ENCODE results near the gene SYT3.

- TF ChIP-seq SP1 (IDR thresholded peaks at IDR 0.05) = no peak
- no peak for TF ChIP-seq BHLHE40 (IDR thresholded peaks at IDR 0.05; ENCODE audit: borderline replicate concordance)
- no peak for TF ChIP-seq SUZ12 (IDR thresholded peaks at IDR 0.05)
- TF ChIP-seq PKNOX1 (IDR thresholded peaks at IDR 0.05) = no peak
- no peak for TF ChIP-seq FOXK2 (IDR thresholded peaks at IDR 0.05)
- no peak for TF ChIP-seq L3MBTL2 (conservative IDR thresholded peaks at IDR 0.05)
- no peak for TF ChIP-seq ZNF384 (IDR thresholded peaks at IDR 0.05)
- no peak for TF ChIP-seq TARDBP (IDR thresholded peaks at IDR 0.05)
- TF ChIP-seq FOXM1 (IDR thresholded peaks at IDR 0.05; ENCODE audit: borderline replicate concordance) = no peak
- TF ChIP-seq FOXA1 (IDR thresholded peaks at IDR 0.05) = no peak
Measured at GRCh38 chr19:50628551-50628950, 11.1 kb downstream of the SYT3 start.

Data from HEK293T (cell line).